GM23338 (cell line): ENCODE measurements around the gene VDAC1. TPM values are rescaled to one million over a fixed set of nuclear protein-coding genes. Genes with fewer than 3 reads are reported as not detected.
A peak's percentile ranks its signal among the peaks of the same experiment; 100 is the strongest.

ENCODE experiments used
- ATAC-seq: fragments of 200-7000 bp; cut with Tn5 transposase; 3 replicates; pipeline ENCODE4 v1.9.1; 2020
- DNase-seq: peaks from one replicate; pipeline ENCODE4 v3.0.0-alpha.2; 2015; ENCODE audit warnings: low spot score
- H2AFZ ChIP-seq: fragments of 200-600 bp; sonication (generic); 2 replicates; pipeline ENCODE4 v1.8.0; 2016; ENCODE audit warnings: antibody characterized with exemption, mild to moderate bottlenecking, moderate library complexity
- H3F3A ChIP-seq: fragments of 200-600 bp; sonication (generic); replicated peaks from 2 replicates; pipeline ENCODE4 v1.8.0; 2017; ENCODE audit warnings: antibody characterized with exemption, mixed run types, low read depth
- H3K27ac ChIP-seq: fragments of 200-600 bp; sonication (generic); 2 replicates; pipeline ENCODE4 v1.6.1; 2016; ENCODE audit warnings: low read depth
- H3K27me3 ChIP-seq: fragments of 200-600 bp; sonication (generic); 2 replicates; pipeline ENCODE4 v1.8.0; 2016; ENCODE audit warnings: mild to moderate bottlenecking, mixed run types, moderate library complexity; ENCODE audit not compliant: insufficient read depth
- H3K36me3 ChIP-seq: fragments of 200-600 bp; sonication (generic); 2 replicates; pipeline ENCODE4 v1.8.0; 2016; ENCODE audit warnings: mild to moderate bottlenecking; ENCODE audit not compliant: insufficient read depth
- H3K4me1 ChIP-seq: fragments of 200-600 bp; sonication (generic); 2 replicates; pipeline ENCODE4 v1.8.0; 2016; ENCODE audit warnings: mild to moderate bottlenecking, moderate library complexity; ENCODE audit not compliant: insufficient read depth
- H3K4me2 ChIP-seq: fragments of 200-600 bp; sonication (generic); 2 replicates; pipeline ENCODE4 v1.7.1; 2017; ENCODE audit warnings: mixed run types
- H3K4me3 ChIP-seq: fragments of 200-600 bp; sonication (generic); 2 replicates; pipeline ENCODE4 v1.6.1; 2016; ENCODE audit warnings: mixed run types
- H3K79me2 ChIP-seq: fragments of 200-600 bp; sonication (generic); replicated peaks from 2 replicates; pipeline ENCODE4 v1.8.0; 2017; ENCODE audit warnings: mild to moderate bottlenecking; ENCODE audit not compliant: insufficient read depth
- H3K9me2 ChIP-seq: fragments of 200-600 bp; sonication (generic); 2 replicates; pipeline ENCODE4 v1.8.0; 2017; ENCODE audit not compliant: insufficient read depth
- H4K20me1 ChIP-seq: fragments of 200-600 bp; sonication (generic); replicated peaks from 2 replicates; pipeline ENCODE4 v1.8.0; 2017; ENCODE audit warnings: mild to moderate bottlenecking; ENCODE audit not compliant: insufficient read depth
- H3K27ac Mint-ChIP-seq: 2 replicates; pipeline ENCODE4 v1.8.0; 2020; ENCODE audit warnings: inconsistent platforms, mild to moderate bottlenecking, moderate library complexity, mixed read lengths
- H3K27me3 Mint-ChIP-seq: 3 replicates; pipeline ENCODE4 v1.8.0; 2022; ENCODE audit warnings: low read depth, mild to moderate bottlenecking, moderate library complexity, mixed read lengths, inconsistent platforms; ENCODE audit not compliant: insufficient read depth, poor library complexity
- H3K36me3 Mint-ChIP-seq: 3 replicates; pipeline ENCODE4 v1.8.0; 2021; ENCODE audit warnings: low read depth, mild to moderate bottlenecking, inconsistent platforms, moderate library complexity, mixed read lengths
- H3K4me1 Mint-ChIP-seq: 3 replicates; pipeline ENCODE4 v1.8.0; 2020; ENCODE audit warnings: mild to moderate bottlenecking, inconsistent platforms, mixed read lengths
- H3K4me3 Mint-ChIP-seq: 3 replicates; pipeline ENCODE4 v1.8.0; 2021; ENCODE audit warnings: moderate library complexity, mild to moderate bottlenecking, inconsistent platforms, mixed read lengths
- H3K9me3 Mint-ChIP-seq: 3 replicates; pipeline ENCODE4 v1.8.0; 2020; ENCODE audit warnings: moderate library complexity, mild to moderate bottlenecking, inconsistent platforms, mixed read lengths
- CREB1 ChIP-seq: fragments of 250-450 bp; sonication (Bioruptor Pico); IDR thresholded peaks from 2 replicates; pipeline ENCODE4 v1.5.0; 2020; ENCODE audit warnings: low read depth, mild to moderate bottlenecking, moderate library complexity
- ETS1 ChIP-seq: IDR thresholded peaks from 2 replicates; pipeline ENCODE4 v1.6.1; 2016; ENCODE audit warnings: antibody characterized with exemption
- EZH2 ChIP-seq: fragments of 200-600 bp; sonication (generic); IDR thresholded peaks from one replicate; pipeline ENCODE4 v1.8.0; 2017; ENCODE audit warnings: antibody characterized with exemption, mild to moderate bottlenecking, low read depth; ENCODE audit not compliant: unreplicated experiment
- EZH2phosphoT487 ChIP-seq: fragments of 200-600 bp; sonication (generic); IDR thresholded peaks from one replicate; pipeline ENCODE4 v1.8.1; 2018; ENCODE audit warnings: antibody characterized with exemption; ENCODE audit not compliant: unreplicated experiment
- NANOG ChIP-seq: IDR thresholded peaks from 2 replicates; pipeline ENCODE4 v1.6.1; 2016; ENCODE audit warnings: antibody characterized with exemption, borderline replicate concordance
- REST ChIP-seq: IDR thresholded peaks from one replicate; pipeline ENCODE4 v1.6.1; 2018; ENCODE audit warnings: antibody characterized with exemption; ENCODE audit not compliant: unreplicated experiment
- STAT1 ChIP-seq: IDR thresholded peaks from one replicate; pipeline ENCODE4 v1.6.1; 2016; ENCODE audit warnings: antibody characterized with exemption; ENCODE audit not compliant: unreplicated experiment
- ZNF114 ChIP-seq: fragments of 250-450 bp; sonication (Bioruptor Pico); IDR thresholded peaks from 2 replicates; pipeline ENCODE4 v1.5.0; 2020; ENCODE audit warnings: mild to moderate bottlenecking, moderate library complexity
- ZNF462 ChIP-seq: fragments of 250-450 bp; sonication (Bioruptor Pico); IDR thresholded peaks from 2 replicates; pipeline ENCODE4 v1.5.0; 2020; ENCODE audit warnings: mild to moderate bottlenecking, moderate library complexity
- polyA plus RNA-seq: library from polyadenylated mRNA; unstranded; fragments of >200 nt; fragmentation: Nextera tagmentation; extraction: Ambion mirVana; gene quantifications from 2 replicates; pipeline ENCODE4 v1.2.1, GENCODE V29; 2016
- total RNA-seq: library from RNA; depleted of rRNA; stranded (reverse); fragments of >200 nt; shearing (Covaris generic); gene quantifications from 2 replicates; pipeline ENCODE4 v1.2.3, GENCODE V29; 2014

Gene VDAC1
- total and polyA plus RNA-seq, 2 experiments from 2014 or later, result 300 to 329 TPM

- H3K9me3 Mint-ChIP-seq, result no peaks in the 10 kb centered on the region
- Histone ChIP-seq H2AFZ (peak overlapping the region; percentile 59; the same call in 1 of the 2 replicates), H3K27ac (no peak overlapping the region), H3K27me3 (no peaks in the 10 kb centered on the region), H3K4me1 (no peaks in the 10 kb centered on the region), H3F3A (no peaks in the 10 kb centered on the region), H3K4me3 (no peak overlapping the region), H3K9me2 (no peaks in the 10 kb centered on the region), H3K79me2 (no peaks in the 10 kb centered on the region), H4K20me1 (no peaks in the 10 kb centered on the region), H3K36me3 (no peaks in the 10 kb centered on the region), H3K4me2 (no peak overlapping the region)
- no peak overlapping the region for H3K4me3 Mint-ChIP-seq
- DNase-seq (no peak), ATAC-seq (peak; percentile 32; the same call in 2 of the 3 replicates)
- H3K4me1 Mint-ChIP-seq, result peaks cover 13% of the 10 kb centered on the region
- H3K27ac Mint-ChIP-seq, result no peak overlapping the region; the same call in 1 of the 2 replicates
- H3K27me3 Mint-ChIP-seq, result peaks cover 10% of the 10 kb centered on the region
- TF ChIP-seq EZH2, result no peak
- no peak for TF ChIP-seq CREB1 (CRISPR knock-in tag)
- TF ChIP-seq NANOG, result no peak
- no peaks in the 10 kb centered on the region for H3K36me3 Mint-ChIP-seq
These were observed 78.1 kb downstream of the VDAC1 start for GRCh38 chr5:133926489-133927299.

GRCh38 chr5:133925866-133926488 is 78.8 kb downstream of the VDAC1 start:
- Histone ChIP-seq H3K36me3 (no peaks in the 10 kb centered on the region), H3F3A (no peaks in the 10 kb centered on the region), H3K4me2 (no peak overlapping the region), H4K20me1 (no peaks in the 10 kb centered on the region), H3K27me3 (no peaks in the 10 kb centered on the region), H3K9me2 (no peaks in the 10 kb centered on the region), H3K79me2 (no peaks in the 10 kb centered on the region), H2AFZ (0 out of 2 replicates have a peak overlapping the region, but pooled peaks have one; percentile 59), H3K4me1 (no peaks in the 10 kb centered on the region), H3K4me3 (no peak overlapping the region), H3K27ac (no peak overlapping the region)
- Mint-ChIP-seq H3K27ac (no peak overlapping the region), H3K36me3 (no peaks in the 10 kb centered on the region), H3K9me3 (no peaks in the 10 kb centered on the region), H3K4me1 (peaks cover 13% of the 10 kb centered on the region), H3K4me3 (no peak overlapping the region), H3K27me3 (peaks cover 8% of the 10 kb centered on the region)
- no peak for ATAC-seq
- DNase-seq, result no peak
- TF ChIP-seq STAT1 (no peak), CREB1 (CRISPR knock-in tag) (no peak), ETS1 (no peak), REST (no peak), ZNF114 (no peak), EZH2phosphoT487 (no peak), EZH2 (no peak), ZNF462 (CRISPR knock-in tag) (no peak)
